GM12878 (cell line): Measurements from ENCODE around the gene ATF6.

ENCODE experiments used
- BCL11A ChIP-seq: IDR thresholded peaks from 2 replicates; pipeline ENCODE4 v1.6.1; 2011; ENCODE audit warnings: low read depth, low read length
- CBFB ChIP-seq: IDR thresholded peaks from 2 replicates; pipeline ENCODE4 v1.6.1; 2016; ENCODE audit warnings: antibody characterized with exemption, low read depth
- EP300 ChIP-seq, 2 experiments: fragments of 150-350 bp in 1 of 2; IDR thresholded peaks; 2 replicates each; pipeline ENCODE4 v1.6.1; 2011 to 2012; ENCODE audit warnings: low read depth in 2 of 2, low read length in 2 of 2, borderline replicate concordance in 1 of 2, improper control_type of control experiment in 1 of 2, inconsistent platforms in 1 of 2; ENCODE audit not compliant: control insufficient read depth in 1 of 2
- JUND ChIP-seq: IDR thresholded peaks from 2 replicates; pipeline ENCODE4 v1.6.1; 2012; ENCODE audit warnings: low read depth, mild to moderate bottlenecking, low read length, improper control_type of control experiment, moderate library complexity
- MTA2 ChIP-seq: fragments of 450-650 bp; IDR thresholded peaks from 2 replicates; pipeline ENCODE4 v1.6.1; 2016; ENCODE audit warnings: low read depth, mild to moderate bottlenecking, moderate library complexity
- RAD21 ChIP-seq: IDR thresholded peaks from 2 replicates; pipeline ENCODE4 v1.6.1; 2011; ENCODE audit warnings: mild to moderate bottlenecking, low read depth, low read length, moderate library complexity; ENCODE audit not compliant: insufficient read depth
- RBBP5 ChIP-seq: fragments of 200-600 bp; sonication (generic); conservative IDR thresholded peaks from 2 replicates; pipeline ENCODE4 v1.6.1; 2016
- SPI1 ChIP-seq: IDR thresholded peaks from 2 replicates; pipeline ENCODE4 v1.6.1; 2011; ENCODE audit warnings: low read depth, mild to moderate bottlenecking, low read length, moderate library complexity, borderline replicate concordance; ENCODE audit not compliant: insufficient read depth
- TF ChIP-seq, protein P1 (sequence below), 3 experiments: IDR thresholded peaks in 2 of 3; conservative IDR thresholded peaks in 1 of 3; 2 replicates each; pipeline ENCODE4 v1.5.1; 2011; ENCODE audit warnings: low read depth in 3 of 3, low read length in 3 of 3, mild to moderate bottlenecking in 3 of 3, control low read depth in 2 of 3, moderate library complexity in 2 of 3, inconsistent platforms in 1 of 3, mixed read lengths in 1 of 3; ENCODE audit not compliant: control insufficient read depth in 2 of 3, insufficient read depth in 1 of 3; ENCODE audit errors: extremely low read depth in 1 of 3
- TF ChIP-seq, protein P2 (sequence below): IDR thresholded peaks from 2 replicates; pipeline ENCODE4 v1.6.1; 2011; ENCODE audit warnings: mild to moderate bottlenecking, low read depth, low read length, moderate library complexity; ENCODE audit not compliant: insufficient replicate concordance
- TF ChIP-seq, protein P3 (sequence below): fragments of 450-650 bp; IDR thresholded peaks from 2 replicates; pipeline ENCODE4 v1.6.1; 2017; ENCODE audit warnings: mild to moderate bottlenecking, moderate library complexity
- TF ChIP-seq, protein P4 (sequence below): IDR thresholded peaks from 2 replicates; pipeline ENCODE4 v1.6.1; 2011; ENCODE audit warnings: low read depth, low read length, improper control_type of control experiment, borderline replicate concordance
- TF ChIP-seq, protein P5 (sequence below): IDR thresholded peaks from 2 replicates; pipeline ENCODE4 v1.6.1; 2012; ENCODE audit warnings: low read depth, low read length, improper control_type of control experiment

DNA sequence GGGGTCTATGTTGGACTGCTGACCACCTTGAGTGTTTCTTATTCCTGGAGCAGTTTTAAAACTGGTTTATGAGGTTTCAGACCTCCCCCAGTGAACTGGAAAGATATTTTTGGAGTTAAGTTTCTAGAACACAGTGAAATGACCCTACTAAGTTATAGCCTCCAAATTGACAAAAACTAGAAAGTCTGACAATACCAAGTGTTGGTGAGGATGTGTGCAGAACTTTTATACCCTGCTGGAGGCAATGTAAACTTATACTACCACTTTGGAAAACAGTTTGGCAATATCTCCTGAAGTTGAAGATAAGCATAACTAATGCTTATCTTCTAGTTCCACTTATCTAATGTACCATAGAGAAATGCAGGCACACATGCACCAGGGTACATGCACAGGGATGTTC, 247.2 kb downstream of the ATF6 start:
- TF ChIP-seq CBFB (no peak), JUND (no peak), EP300 (IDR thresholded peaks at IDR 0.05; ENCODE audit: borderline replicate concordance in 1 of 2, control insufficient read depth in 1 of 2, low read depth in 2 of 2, low read length in 2 of 2) (no peak), RBBP5 (no peak), RAD21 (no peak), SPI1 (no peak), MTA2 (no peak), BCL11A (no peak)
- TF ChIP-seq, protein P1, sequence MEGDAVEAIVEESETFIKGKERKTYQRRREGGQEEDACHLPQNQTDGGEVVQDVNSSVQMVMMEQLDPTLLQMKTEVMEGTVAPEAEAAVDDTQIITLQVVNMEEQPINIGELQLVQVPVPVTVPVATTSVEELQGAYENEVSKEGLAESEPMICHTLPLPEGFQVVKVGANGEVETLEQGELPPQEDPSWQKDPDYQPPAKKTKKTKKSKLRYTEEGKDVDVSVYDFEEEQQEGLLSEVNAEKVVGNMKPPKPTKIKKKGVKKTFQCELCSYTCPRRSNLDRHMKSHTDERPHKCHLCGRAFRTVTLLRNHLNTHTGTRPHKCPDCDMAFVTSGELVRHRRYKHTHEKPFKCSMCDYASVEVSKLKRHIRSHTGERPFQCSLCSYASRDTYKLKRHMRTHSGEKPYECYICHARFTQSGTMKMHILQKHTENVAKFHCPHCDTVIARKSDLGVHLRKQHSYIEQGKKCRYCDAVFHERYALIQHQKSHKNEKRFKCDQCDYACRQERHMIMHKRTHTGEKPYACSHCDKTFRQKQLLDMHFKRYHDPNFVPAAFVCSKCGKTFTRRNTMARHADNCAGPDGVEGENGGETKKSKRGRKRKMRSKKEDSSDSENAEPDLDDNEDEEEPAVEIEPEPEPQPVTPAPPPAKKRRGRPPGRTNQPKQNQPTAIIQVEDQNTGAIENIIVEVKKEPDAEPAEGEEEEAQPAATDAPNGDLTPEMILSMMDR (IDR thresholded peaks at IDR 0.05 in 2 of 3, conservative IDR thresholded peaks at IDR 0.05 in 1 of 3; ENCODE audit: control insufficient read depth in 2 of 3, extremely low read depth in 1 of 3, insufficient read depth in 1 of 3, low read depth in 3 of 3, low read length in 3 of 3) = no peak
- TF ChIP-seq, protein P2, sequence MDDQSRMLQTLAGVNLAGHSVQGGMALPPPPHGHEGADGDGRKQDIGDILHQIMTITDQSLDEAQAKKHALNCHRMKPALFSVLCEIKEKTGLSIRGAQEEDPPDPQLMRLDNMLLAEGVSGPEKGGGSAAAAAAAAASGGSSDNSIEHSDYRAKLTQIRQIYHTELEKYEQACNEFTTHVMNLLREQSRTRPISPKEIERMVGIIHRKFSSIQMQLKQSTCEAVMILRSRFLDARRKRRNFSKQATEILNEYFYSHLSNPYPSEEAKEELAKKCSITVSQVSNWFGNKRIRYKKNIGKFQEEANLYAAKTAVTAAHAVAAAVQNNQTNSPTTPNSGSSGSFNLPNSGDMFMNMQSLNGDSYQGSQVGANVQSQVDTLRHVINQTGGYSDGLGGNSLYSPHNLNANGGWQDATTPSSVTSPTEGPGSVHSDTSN = no peak
- TF ChIP-seq, protein P3, sequence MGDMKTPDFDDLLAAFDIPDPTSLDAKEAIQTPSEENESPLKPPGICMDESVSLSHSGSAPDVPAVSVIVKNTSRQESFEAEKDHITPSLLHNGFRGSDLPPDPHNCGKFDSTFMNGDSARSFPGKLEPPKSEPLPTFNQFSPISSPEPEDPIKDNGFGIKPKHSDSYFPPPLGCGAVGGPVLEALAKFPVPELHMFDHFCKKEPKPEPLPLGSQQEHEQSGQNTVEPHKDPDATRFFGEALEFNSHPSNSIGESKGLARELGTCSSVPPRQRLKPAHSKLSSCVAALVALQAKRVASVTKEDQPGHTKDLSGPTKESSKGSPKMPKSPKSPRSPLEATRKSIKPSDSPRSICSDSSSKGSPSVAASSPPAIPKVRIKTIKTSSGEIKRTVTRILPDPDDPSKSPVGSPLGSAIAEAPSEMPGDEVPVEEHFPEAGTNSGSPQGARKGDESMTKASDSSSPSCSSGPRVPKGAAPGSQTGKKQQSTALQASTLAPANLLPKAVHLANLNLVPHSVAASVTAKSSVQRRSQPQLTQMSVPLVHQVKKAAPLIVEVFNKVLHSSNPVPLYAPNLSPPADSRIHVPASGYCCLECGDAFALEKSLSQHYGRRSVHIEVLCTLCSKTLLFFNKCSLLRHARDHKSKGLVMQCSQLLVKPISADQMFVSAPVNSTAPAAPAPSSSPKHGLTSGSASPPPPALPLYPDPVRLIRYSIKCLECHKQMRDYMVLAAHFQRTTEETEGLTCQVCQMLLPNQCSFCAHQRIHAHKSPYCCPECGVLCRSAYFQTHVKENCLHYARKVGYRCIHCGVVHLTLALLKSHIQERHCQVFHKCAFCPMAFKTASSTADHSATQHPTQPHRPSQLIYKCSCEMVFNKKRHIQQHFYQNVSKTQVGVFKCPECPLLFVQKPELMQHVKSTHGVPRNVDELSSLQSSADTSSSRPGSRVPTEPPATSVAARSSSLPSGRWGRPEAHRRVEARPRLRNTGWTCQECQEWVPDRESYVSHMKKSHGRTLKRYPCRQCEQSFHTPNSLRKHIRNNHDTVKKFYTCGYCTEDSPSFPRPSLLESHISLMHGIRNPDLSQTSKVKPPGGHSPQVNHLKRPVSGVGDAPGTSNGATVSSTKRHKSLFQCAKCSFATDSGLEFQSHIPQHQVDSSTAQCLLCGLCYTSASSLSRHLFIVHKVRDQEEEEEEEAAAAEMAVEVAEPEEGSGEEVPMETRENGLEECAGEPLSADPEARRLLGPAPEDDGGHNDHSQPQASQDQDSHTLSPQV = no peak
- TF ChIP-seq, protein P4, sequence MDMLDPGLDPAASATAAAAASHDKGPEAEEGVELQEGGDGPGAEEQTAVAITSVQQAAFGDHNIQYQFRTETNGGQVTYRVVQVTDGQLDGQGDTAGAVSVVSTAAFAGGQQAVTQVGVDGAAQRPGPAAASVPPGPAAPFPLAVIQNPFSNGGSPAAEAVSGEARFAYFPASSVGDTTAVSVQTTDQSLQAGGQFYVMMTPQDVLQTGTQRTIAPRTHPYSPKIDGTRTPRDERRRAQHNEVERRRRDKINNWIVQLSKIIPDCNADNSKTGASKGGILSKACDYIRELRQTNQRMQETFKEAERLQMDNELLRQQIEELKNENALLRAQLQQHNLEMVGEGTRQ = no peak
- TF ChIP-seq, protein P5, sequence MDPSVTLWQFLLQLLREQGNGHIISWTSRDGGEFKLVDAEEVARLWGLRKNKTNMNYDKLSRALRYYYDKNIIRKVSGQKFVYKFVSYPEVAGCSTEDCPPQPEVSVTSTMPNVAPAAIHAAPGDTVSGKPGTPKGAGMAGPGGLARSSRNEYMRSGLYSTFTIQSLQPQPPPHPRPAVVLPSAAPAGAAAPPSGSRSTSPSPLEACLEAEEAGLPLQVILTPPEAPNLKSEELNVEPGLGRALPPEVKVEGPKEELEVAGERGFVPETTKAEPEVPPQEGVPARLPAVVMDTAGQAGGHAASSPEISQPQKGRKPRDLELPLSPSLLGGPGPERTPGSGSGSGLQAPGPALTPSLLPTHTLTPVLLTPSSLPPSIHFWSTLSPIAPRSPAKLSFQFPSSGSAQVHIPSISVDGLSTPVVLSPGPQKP = no peak
